Coronary artery (tissue), 2 donors: ENCODE data around the gene SLC13A5.
A peak's percentile ranks its signal among the peaks of the same experiment; 100 is the strongest.

ENCODE experiments used
- DNase-seq: peaks from one replicate; pipeline ENCODE4 v3.0.0-alpha.2; 2017; ENCODE audit warnings: low spot score
- H3K27ac ChIP-seq, 2 donors: fragments of 200-600 bp; sonication (generic); one replicate each; pipeline ENCODE4 v1.5.1; 2016 to 2019
- H3K4me3 ChIP-seq: fragments of 200-600 bp; sonication (generic); 2 replicates; pipeline ENCODE4 v1.5.1; 2016; ENCODE audit warnings: mild to moderate bottlenecking, moderate library complexity
- CTCF ChIP-seq: fragments of 200-600 bp; sonication (generic); IDR thresholded peaks from one replicate; pipeline ENCODE4 v1.5.1; 2019; ENCODE audit warnings: antibody characterized with exemption

The SLC13A5 gene

GRCh38 chr17:6641247-6641863 lies 71.8 kb downstream of the SLC13A5 start:
- Histone ChIP-seq H3K27ac (peak overlapping the region; percentile 52 to 88), H3K4me3 (peak overlapping the region; percentile 86)
- DNase-seq = no peak
- no peak for TF ChIP-seq CTCF

- DNase-seq = peak; percentile 94
- peak within 1 kb of the TSS; percentile 52 to 88 for H3K27ac ChIP-seq
- no peak for TF ChIP-seq CTCF
- H3K4me3 ChIP-seq = peak within 1 kb of the TSS; percentile 86
Measured at GRCh38 chr17:6640536-6641246, 72.5 kb downstream of the SLC13A5 start, which contains the start of the genes KIAA0753 and TXNDC17. Gene KIAA0753, minus strand, starts transcription at chr17:6640711. Its CDS starts 5,608 bp downstream, at chr17:6635103. Gene TXNDC17, plus strand, starts transcription at chr17:6641060. Its CDS starts 23 bp downstream, at chr17:6641083.

- TF ChIP-seq CTCF = no peak
- Histone ChIP-seq H3K27ac (peak overlapping the region; percentile 52 to 88), H3K4me3 (peak overlapping the region; percentile 86)
- DNase-seq = peak; percentile 76
Measured at GRCh38 chr17:6639586-6640535, 73.3 kb downstream of the SLC13A5 start.

GRCh38 chr17:6639014-6639585 lies 74.1 kb downstream of the SLC13A5 start:
- Histone ChIP-seq H3K4me3 (peak overlapping the region; percentile 86), H3K27ac (no peak overlapping the region)
- no peak for TF ChIP-seq CTCF
- no peak for DNase-seq

GRCh38 chr17:6638046-6638908 lies 74.9 kb downstream of the SLC13A5 start:
- no peak for TF ChIP-seq CTCF
- no peak for DNase-seq
- H3K27ac ChIP-seq = no peak overlapping the region
- peak overlapping the region; percentile 86 for H3K4me3 ChIP-seq

- H3K4me3 ChIP-seq = no peak overlapping the region
- no peak overlapping the region for H3K27ac ChIP-seq
- no peak for TF ChIP-seq CTCF
- DNase-seq = no peak
Measured at GRCh38 chr17:6637458-6637840, 75.7 kb downstream of the SLC13A5 start.
